Measurements from ENCODE around the gene A2M. TPM values are rescaled to one million over a fixed set of nuclear protein-coding genes. Genes with fewer than 3 reads are reported as not detected.

A2M gene
- total RNA-seq, 1 experiment from 2014 or later: not detected

DNA sequence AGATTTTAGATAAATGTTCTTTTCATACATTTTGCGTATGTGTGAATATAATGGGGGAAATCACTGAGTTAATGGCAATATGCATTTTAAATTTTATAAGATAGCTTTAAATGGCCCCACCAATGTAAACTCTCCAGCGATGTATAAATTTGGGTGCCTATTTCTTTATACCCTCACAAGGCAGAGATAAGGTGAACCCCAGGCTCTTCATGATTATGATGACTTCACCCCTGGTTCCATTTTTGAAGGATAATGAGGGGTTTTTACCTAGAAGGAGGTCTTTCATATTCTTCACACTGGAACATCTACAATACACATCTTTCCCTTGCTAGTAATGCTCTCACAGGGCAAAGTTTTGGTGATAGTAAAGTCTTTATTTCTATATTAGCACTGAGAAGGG, 91.2 kb downstream of the A2M start:
- Histone ChIP-seq H3F3A (ENCODE audit: insufficient read depth, low read depth) (no peaks in the 10 kb centered on the region), H3K4me3 (no peak overlapping the region), H4K20me1 (ENCODE audit: insufficient read depth) (no peaks in the 10 kb centered on the region), H3K9me2 (ENCODE audit: insufficient read depth) (no peaks in the 10 kb centered on the region), H3K4me2 (no peak overlapping the region), H3K4me1 (replicated peaks; ENCODE audit: insufficient read depth) (no peaks in the 10 kb centered on the region), H2AFZ (no peak overlapping the region), H3K36me3 (ENCODE audit: low read depth) (no peaks in the 10 kb centered on the region), H3K27ac (no peak overlapping the region), H3K27me3 (ENCODE audit: insufficient read depth, low read depth) (0 out of 2 replicates have a peak, but pooled peaks cover 5% of the 10 kb centered on the region), H3K9me3 (ENCODE audit: insufficient read depth, low read depth) (no peaks in the 10 kb centered on the region), H3K79me2 (ENCODE audit: low read depth) (no peaks in the 10 kb centered on the region)
- no peak for TF ChIP-seq EZH2 (IDR thresholded peaks at IDR 0.05; ENCODE audit: low read depth)
- TF ChIP-seq, protein P1, sequence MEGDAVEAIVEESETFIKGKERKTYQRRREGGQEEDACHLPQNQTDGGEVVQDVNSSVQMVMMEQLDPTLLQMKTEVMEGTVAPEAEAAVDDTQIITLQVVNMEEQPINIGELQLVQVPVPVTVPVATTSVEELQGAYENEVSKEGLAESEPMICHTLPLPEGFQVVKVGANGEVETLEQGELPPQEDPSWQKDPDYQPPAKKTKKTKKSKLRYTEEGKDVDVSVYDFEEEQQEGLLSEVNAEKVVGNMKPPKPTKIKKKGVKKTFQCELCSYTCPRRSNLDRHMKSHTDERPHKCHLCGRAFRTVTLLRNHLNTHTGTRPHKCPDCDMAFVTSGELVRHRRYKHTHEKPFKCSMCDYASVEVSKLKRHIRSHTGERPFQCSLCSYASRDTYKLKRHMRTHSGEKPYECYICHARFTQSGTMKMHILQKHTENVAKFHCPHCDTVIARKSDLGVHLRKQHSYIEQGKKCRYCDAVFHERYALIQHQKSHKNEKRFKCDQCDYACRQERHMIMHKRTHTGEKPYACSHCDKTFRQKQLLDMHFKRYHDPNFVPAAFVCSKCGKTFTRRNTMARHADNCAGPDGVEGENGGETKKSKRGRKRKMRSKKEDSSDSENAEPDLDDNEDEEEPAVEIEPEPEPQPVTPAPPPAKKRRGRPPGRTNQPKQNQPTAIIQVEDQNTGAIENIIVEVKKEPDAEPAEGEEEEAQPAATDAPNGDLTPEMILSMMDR (conservative IDR thresholded peaks at IDR 0.05): no peak
- intact Hi-C loops (cut with micrococcal nuclease; ENCODE audit: unreplicated experiment): no loop called here
- POLR2A ChIA-PET (ENCODE audit: unreplicated experiment): no interaction called here
- CTCF ChIA-PET: no interaction called here
- no TSS peak for BruUV-seq (replicated peaks)
- no peak for DNase-seq

DNA sequence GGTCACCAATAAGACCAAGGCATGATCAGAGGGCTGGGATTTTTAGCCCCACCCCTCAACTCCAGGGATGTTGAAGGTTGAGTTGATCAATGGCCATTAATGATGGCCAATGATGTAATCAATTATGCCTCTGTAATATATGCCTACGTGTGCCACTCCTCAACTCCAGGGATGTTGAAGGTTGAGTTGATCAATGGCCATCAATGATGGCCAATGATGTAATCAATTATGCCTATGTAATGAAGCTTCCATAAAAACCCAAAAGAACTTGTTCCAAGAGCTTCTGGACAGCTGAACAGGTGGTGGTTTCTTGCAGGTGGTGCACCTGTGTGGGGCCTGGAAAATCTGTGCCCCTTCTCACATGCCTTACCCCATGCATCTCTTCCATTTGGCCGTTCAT, 93.1 kb downstream of the A2M start:
- Histone ChIP-seq H4K20me1 (ENCODE audit: insufficient read depth) (no peaks in the 10 kb centered on the region), H3K4me2 (no peak overlapping the region), H3K9me2 (ENCODE audit: insufficient read depth) (no peaks in the 10 kb centered on the region), H3K4me3 (no peak overlapping the region), H3K9me3 (ENCODE audit: insufficient read depth, low read depth) (no peaks in the 10 kb centered on the region; the same call in 1 of the 2 replicates), H3K36me3 (ENCODE audit: low read depth) (no peaks in the 10 kb centered on the region), H3K27me3 (ENCODE audit: insufficient read depth, low read depth) (0 out of 2 replicates have a peak, but pooled peaks cover 5% of the 10 kb centered on the region), H3K27ac (no peak overlapping the region), H2AFZ (no peak overlapping the region), H3K4me1 (replicated peaks; ENCODE audit: insufficient read depth) (no peaks in the 10 kb centered on the region), H3K79me2 (ENCODE audit: low read depth) (no peaks in the 10 kb centered on the region), H3F3A (ENCODE audit: insufficient read depth, low read depth) (no peaks in the 10 kb centered on the region)
- no peak for DNase-seq
- ChIA-PET POLR2A (ENCODE audit: unreplicated experiment) (no interaction called here), CTCF (interaction anchor here (0.5 to 0.6 kb wide), 2 partner anchors 365 to 478 kb away, joined by 3 to 4 read pairs; no protein-coding TSS in a partner anchor)
- TF ChIP-seq, protein P1 (conservative IDR thresholded peaks at IDR 0.05): no peak
- no peak for TF ChIP-seq EZH2 (IDR thresholded peaks at IDR 0.05; ENCODE audit: low read depth)
- intact Hi-C loops (cut with micrococcal nuclease; ENCODE audit: unreplicated experiment): no loop called here
- no TSS peak for BruUV-seq (replicated peaks)

Other genes with a start within 250 kb of the A2M start
- gene PHC1, start 201.4 kb downstream of the A2M start, total RNA-seq (2021): 40.7 and 50.9 TPM in 2 replicates
- 237 and 266 TPM in 2 replicates for gene M6PR, start 166.3 kb downstream of the A2M start, total RNA-seq (2021)
- gene KLRG1, start 126.4 kb downstream of the A2M start, total RNA-seq (2021): 0.90 and 1.8 TPM in 2 replicates
- not detected in 2 replicates for gene PZP, start 92.5 kb upstream of the A2M start, total RNA-seq (2021)

Measured in PC-9 (cell line).